ENCODE results near the gene MMP11. TPM values are rescaled to one million over a fixed set of nuclear protein-coding genes. Genes with fewer than 3 reads are reported as not detected.

The MMP11 gene
- total and polyA plus RNA-seq, 5 experiments from 2014 or later, result 2.1 to 6.5 (median 3.8) TPM

GRCh38 chr22:23751441-23751996, 21.1 kb upstream of the MMP11 start:
- DNase-seq (no peak), ATAC-seq (peak in 1 of 2 donors; percentile 13)
- peaks cover 9 to 39% (median 14%) of the 10 kb centered on the region in 4 donors for H3K4me1 Mint-ChIP-seq

GRCh38 chr22:23752090-23752691, 20.5 kb upstream of the MMP11 start:
- Mint-ChIP-seq H3K4me3 (peak overlapping the region; percentile 71 to 86 (median 79)), H3K9me3 (no peaks in the 10 kb centered on the region), H3K27ac (peak overlapping the region in 9 of 10 donors; percentile 57 to 94 (median 80)), H3K27me3 (no peaks in the 10 kb centered on the region), H3K4me1 (peaks cover 9 to 44% (median 14%) of the 10 kb centered on the region in 4 donors), H3K36me3 (no peaks in the 10 kb centered on the region)
- POLR2A ChIA-PET, result interaction anchor here (0.7 to 2.7 kb wide), 4 partner anchors 11 to 59 kb away, joined by 3 to 19 read pairs (median 8); partner anchors contain the start of gene C22orf15
- no peak for ATAC-seq
- peak in 2 of 10 donors; percentile 37 to 73 for DNase-seq

More at GRCh38 chr22:23751441-23751996, 21.1 kb upstream of the MMP11 start:
- peaks cover 0 to 4% (median 0%) of the 10 kb centered on the region in 3 donors for H3K36me3 Mint-ChIP-seq
- POLR2A ChIA-PET, result interaction anchor here (0.5 to 2.7 kb wide), 15 partner anchors 8 to 259 kb away, joined by 3 to 19 read pairs (median 6); partner anchors contain the start of genes C22orf15, CABIN1, CHCHD10 and MIF
- no peaks in the 10 kb centered on the region for H3K27me3 Mint-ChIP-seq
- H3K27ac Mint-ChIP-seq, result peak overlapping the region; percentile 25 to 91 (median 84)
- H3K4me3 Mint-ChIP-seq, result peak overlapping the region; percentile 72 to 88 (median 81)
- H3K9me3 Mint-ChIP-seq, result peaks cover 0 to under 1% (median 0%) of the 10 kb centered on the region in 9 donors

- Mint-ChIP-seq H3K27me3 (no peaks in the 10 kb centered on the region), H3K4me3 (peak overlapping the region in 9 of 10 donors; percentile 33 to 86 (median 79)), H3K4me1 (peaks cover 9 to 44% (median 14%) of the 10 kb centered on the region in 4 donors), H3K27ac (peak overlapping the region in 6 of 10 donors; percentile 22 to 89 (median 60)), H3K9me3 (no peaks in the 10 kb centered on the region), H3K36me3 (no peaks in the 10 kb centered on the region)
- DNase-seq, result peak in 1 of 10 donors; percentile 61
- POLR2A ChIA-PET, result interaction anchor here (1.1 to 2.7 kb wide), 4 partner anchors 10 to 14 kb away, joined by 3 to 19 read pairs (median 11); partner anchors contain the start of genes C22orf15 and CHCHD10
- no peak for ATAC-seq
These were observed 19.9 kb upstream of the MMP11 start for GRCh38 chr22:23752750-23753149.

- peak overlapping the region in 2 of 10 donors; percentile 3 to 20 for H3K27ac Mint-ChIP-seq
- ATAC-seq (no peak), DNase-seq (peak in 1 of 10 donors; percentile 3)
- no peaks in the 10 kb centered on the region for H3K9me3 Mint-ChIP-seq
- H3K4me3 Mint-ChIP-seq, result peak overlapping the region in 7 of 10 donors; percentile 14 to 85 (median 41)
- peaks cover 9 to 44% (median 14%) of the 10 kb centered on the region in 4 donors for H3K4me1 Mint-ChIP-seq
- no peaks in the 10 kb centered on the region for H3K27me3 Mint-ChIP-seq
- H3K36me3 Mint-ChIP-seq, result no peaks in the 10 kb centered on the region
- POLR2A ChIA-PET, result interaction anchor here (1.5 to 2.7 kb wide), 3 partner anchors 10 to 23 kb away, joined by 9 to 13 read pairs (median 9); partner anchors contain the start of genes C22orf15 and CHCHD10
These were observed 19.3 kb upstream of the MMP11 start for GRCh38 chr22:23753385-23753784.

- Mint-ChIP-seq H3K27ac (peak within 1 kb of the TSS in 5 of 10 donors; percentile 3 to 65 (median 20)), H3K9me3 (no peaks in the 10 kb centered on the region), H3K36me3 (no peaks in the 10 kb centered on the region), H3K4me1 (peaks cover 9 to 44% (median 14%) of the 10 kb centered on the region in 4 donors), H3K4me3 (peak within 1 kb of the TSS in 8 of 10 donors; percentile 14 to 85 (median 40)), H3K27me3 (no peaks in the 10 kb centered on the region)
- peak in 1 of 10 donors; percentile 49 for DNase-seq
- POLR2A ChIA-PET, result interaction anchor here (1.5 to 2.7 kb wide), 3 partner anchors 9 to 22 kb away, joined by 9 to 13 read pairs (median 9); partner anchors contain the start of genes C22orf15 and CHCHD10
- no peak for ATAC-seq
These were observed 18.3 kb upstream of the MMP11 start, which contains the start of gene VPREB3 for GRCh38 chr22:23754220-23754919. Gene VPREB3 (minus strand): TSS chr22:23754425. CDS start chr22:23754363, 62 bp downstream.

GRCh38 chr22:23754980-23755636, 17.5 kb upstream of the MMP11 start:
- POLR2A ChIA-PET, result interaction anchor here (2.7 kb wide), 1 partner anchor 8 kb away, joined by 13 read pairs; the partner anchor contains the start of gene C22orf15
- peak overlapping the region in 1 of 10 donors; percentile 16 for H3K4me3 Mint-ChIP-seq

GRCh38 chr22:23755711-23756110, 16.9 kb upstream of the MMP11 start:
- POLR2A ChIA-PET, result no interaction called here
- H3K4me1 Mint-ChIP-seq, result peaks cover 4 to 34% (median 6%) of the 10 kb centered on the region in 4 donors
- no peak for DNase-seq
- no peak for ATAC-seq
- peak overlapping the region in 1 of 10 donors; percentile 65 for H3K27ac Mint-ChIP-seq
- no peak overlapping the region for H3K4me3 Mint-ChIP-seq
- no peaks in the 10 kb centered on the region for H3K27me3 Mint-ChIP-seq
- H3K36me3 Mint-ChIP-seq, result no peaks in the 10 kb centered on the region
- no peaks in the 10 kb centered on the region for H3K9me3 Mint-ChIP-seq

More at GRCh38 chr22:23754980-23755636, 17.5 kb upstream of the MMP11 start:
- H3K36me3 Mint-ChIP-seq, result no peaks in the 10 kb centered on the region
- no peak for ATAC-seq
- peak overlapping the region in 2 of 10 donors; percentile 43 to 65 for H3K27ac Mint-ChIP-seq
- H3K9me3 Mint-ChIP-seq, result no peaks in the 10 kb centered on the region
- no peak for DNase-seq
- H3K27me3 Mint-ChIP-seq, result no peaks in the 10 kb centered on the region
- peaks cover 5 to 38% (median 8%) of the 10 kb centered on the region in 4 donors for H3K4me1 Mint-ChIP-seq

GRCh38 chr22:23756891-23757290, 15.8 kb upstream of the MMP11 start:
- Mint-ChIP-seq H3K27ac (no peak overlapping the region), H3K9me3 (no peaks in the 10 kb centered on the region), H3K4me3 (peak overlapping the region in 1 of 10 donors; percentile 4), H3K4me1 (peaks cover 6 to 34% (median 9%) of the 10 kb centered on the region in 4 donors), H3K27me3 (no peaks in the 10 kb centered on the region), H3K36me3 (no peaks in the 10 kb centered on the region)
- DNase-seq (peak in 1 of 10 donors; percentile 34), ATAC-seq (no peak)
- POLR2A ChIA-PET, result interaction anchor here (1.7 kb wide), 1 partner anchor 15 kb away, joined by 3 read pairs; no protein-coding TSS in a partner anchor

- POLR2A ChIA-PET, result interaction anchor here (1.0 to 1.1 kb wide), 2 partner anchors 7 to 9 kb away, joined by 3 to 5 read pairs; partner anchors contain the start of gene ZNF70
- DNase-seq (peak in 1 of 10 donors; percentile 4), ATAC-seq (no peak)
- no peaks in the 10 kb centered on the region for H3K27me3 Mint-ChIP-seq
- H3K9me3 Mint-ChIP-seq, result no peaks in the 10 kb centered on the region
- peaks cover 11 to 42% (median 30%) of the 10 kb centered on the region in 4 donors for H3K4me1 Mint-ChIP-seq
- H3K36me3 Mint-ChIP-seq, result no peaks in the 10 kb centered on the region
- no peak overlapping the region for H3K4me3 Mint-ChIP-seq
- no peak overlapping the region for H3K27ac Mint-ChIP-seq
These were observed 13.1 kb upstream of the MMP11 start for GRCh38 chr22:23759566-23759965.

GRCh38 chr22:23760056-23760455, 12.6 kb upstream of the MMP11 start:
- peak in 1 of 10 donors; percentile 28 for DNase-seq
- H3K36me3 Mint-ChIP-seq, result no peaks in the 10 kb centered on the region
- no peak for ATAC-seq
- peak overlapping the region in 2 of 10 donors; percentile 40 to 53 for H3K27ac Mint-ChIP-seq
- peaks cover 11 to 42% (median 35%) of the 10 kb centered on the region in 4 donors for H3K4me1 Mint-ChIP-seq
- H3K9me3 Mint-ChIP-seq, result no peaks in the 10 kb centered on the region
- H3K4me3 Mint-ChIP-seq, result no peak overlapping the region
- no peaks in the 10 kb centered on the region for H3K27me3 Mint-ChIP-seq
- POLR2A ChIA-PET, result interaction anchor here (1.1 kb wide), 1 partner anchor 9 kb away, joined by 5 read pairs; the partner anchor contains the start of gene ZNF70

GRCh38 chr22:23762842-23763578, 9.6 kb upstream of the MMP11 start, which contains the start of gene C22orf15:
Gene C22orf15 (plus strand): TSS chr22:23762990. CDS start chr22:23763307, 317 bp downstream.
- Mint-ChIP-seq H3K4me3 (peak within 1 kb of the TSS; percentile 75 to 89 (median 84)), H3K36me3 (peaks cover 0 to 2% (median 0%) of the 10 kb centered on the region in 3 donors), H3K27me3 (no peaks in the 10 kb centered on the region), H3K9me3 (no peaks in the 10 kb centered on the region), H3K4me1 (peaks cover 18 to 52% (median 50%) of the 10 kb centered on the region in 4 donors), H3K27ac (peak within 1 kb of the TSS; percentile 86 to 95 (median 92))
- ATAC-seq (peak; percentile 42 to 51), DNase-seq (peak in 6 of 10 donors; percentile 13 to 63 (median 36))
- POLR2A ChIA-PET, result interaction anchor here (0.6 to 8.2 kb wide), 9 partner anchors 9 to 151 kb away, joined by 4 to 65 read pairs (median 6); partner anchors contain the start of genes MIF, MMP11, SLC2A11 and SMARCB1

Measured in naive thymus-derived CD8-positive, alpha-beta T cell (primary cell).